HEK293 (cell line): ENCODE measurements around the gene ZNF507.

ENCODE experiments used
- GLI2 ChIP-seq: fragments of 450-650 bp; formaldehyde crosslinking; IDR thresholded peaks from 2 replicates; pipeline ENCODE4; 2017; ENCODE audit warnings: missing biosample characterization, missing genetic modification characterization, low read depth, borderline replicate concordance
- HIC1 ChIP-seq: fragments of 450-650 bp; formaldehyde crosslinking; IDR thresholded peaks from 2 replicates; pipeline ENCODE4 v1.5.1; 2016; ENCODE audit warnings: missing biosample characterization, missing genetic modification characterization
- OVOL3 ChIP-seq: fragments of 450-650 bp; formaldehyde crosslinking; IDR thresholded peaks from 2 replicates; pipeline ENCODE4 v1.5.1; 2016; ENCODE audit warnings: missing biosample characterization, missing genetic modification characterization
- PRDM10 ChIP-seq: fragments of 450-650 bp; formaldehyde crosslinking; IDR thresholded peaks from 2 replicates; pipeline ENCODE4 v1.5.1; 2016; ENCODE audit warnings: missing biosample characterization, missing genetic modification characterization
- SP3 ChIP-seq: fragments of 450-650 bp; formaldehyde crosslinking; IDR thresholded peaks from 2 replicates; pipeline ENCODE4 v1.5.1; 2016; ENCODE audit warnings: missing biosample characterization, missing genetic modification characterization
- TCF7L2 ChIP-seq: IDR thresholded peaks from 2 replicates; pipeline ENCODE4 v1.6.1; 2011; ENCODE audit warnings: low read depth, mild to moderate bottlenecking, inconsistent platforms, low read length, moderate library complexity, borderline replicate concordance
- TRIM28 ChIP-seq: IDR thresholded peaks from 2 replicates; pipeline ENCODE4 v1.6.1; 2011; ENCODE audit warnings: low read length, control low read depth, borderline replicate concordance
- WT1 ChIP-seq: fragments of 450-650 bp; formaldehyde crosslinking; IDR thresholded peaks from 2 replicates; pipeline ENCODE4 v1.5.1; 2016; ENCODE audit warnings: missing biosample characterization, missing genetic modification characterization
- YY1 ChIP-seq: fragments of 450-650 bp; formaldehyde crosslinking; IDR thresholded peaks from 2 replicates; pipeline ENCODE4 v1.5.1; 2018; ENCODE audit warnings: missing biosample characterization, missing genetic modification characterization
- ZBTB17 ChIP-seq: fragments of 450-650 bp; formaldehyde crosslinking; IDR thresholded peaks from 2 replicates; pipeline ENCODE4 v1.5.1; 2016; ENCODE audit warnings: missing biosample characterization, missing genetic modification characterization
- ZBTB20 ChIP-seq: fragments of 450-650 bp; formaldehyde crosslinking; IDR thresholded peaks from 2 replicates; pipeline ENCODE4 v1.5.1; 2016; ENCODE audit warnings: missing biosample characterization, missing genetic modification characterization
- ZBTB44 ChIP-seq: fragments of 450-650 bp; IDR thresholded peaks from 2 replicates; pipeline ENCODE4 v1.5.1; 2018; ENCODE audit warnings: missing biosample characterization, mild to moderate bottlenecking, missing genetic modification characterization
- ZFP41 ChIP-seq: fragments of 450-650 bp; formaldehyde crosslinking; IDR thresholded peaks from 2 replicates; pipeline ENCODE4 v1.5.1; 2016; ENCODE audit warnings: missing biosample characterization, missing genetic modification characterization, borderline replicate concordance
- ZIC2 ChIP-seq: fragments of 450-650 bp; formaldehyde crosslinking; IDR thresholded peaks from 2 replicates; pipeline ENCODE4 v1.5.1; 2016; ENCODE audit warnings: missing biosample characterization, missing genetic modification characterization
- ZNF112 ChIP-seq: fragments of 450-650 bp; formaldehyde crosslinking; IDR thresholded peaks from 2 replicates; pipeline ENCODE4 v1.5.0; 2017; ENCODE audit warnings: missing biosample characterization, missing genetic modification characterization
- ZNF16 ChIP-seq: fragments of 450-650 bp; formaldehyde crosslinking; IDR thresholded peaks from 2 replicates; pipeline ENCODE4 v1.5.1; 2016; ENCODE audit warnings: low read depth, missing biosample characterization, missing genetic modification characterization
- ZNF175 ChIP-seq: fragments of 450-650 bp; formaldehyde crosslinking; IDR thresholded peaks from 2 replicates; pipeline ENCODE4 v1.5.1; 2016; ENCODE audit warnings: missing biosample characterization, missing genetic modification characterization
- ZNF19 ChIP-seq: fragments of 450-650 bp; formaldehyde crosslinking; IDR thresholded peaks from 2 replicates; pipeline ENCODE4; 2016; ENCODE audit warnings: missing biosample characterization, missing genetic modification characterization, low read depth
- ZNF292 ChIP-seq: fragments of 450-650 bp; formaldehyde crosslinking; IDR thresholded peaks from 2 replicates; pipeline ENCODE4 v1.5.1; 2016; ENCODE audit warnings: low read depth, missing biosample characterization, missing genetic modification characterization, borderline replicate concordance
- ZNF366 ChIP-seq: fragments of 450-650 bp; formaldehyde crosslinking; conservative IDR thresholded peaks from 2 replicates; pipeline ENCODE4 v1.5.1; 2016; ENCODE audit warnings: missing biosample characterization, missing genetic modification characterization
- ZNF416 ChIP-seq: fragments of 450-650 bp; formaldehyde crosslinking; IDR thresholded peaks from 2 replicates; pipeline ENCODE4 v1.5.1; 2016; ENCODE audit warnings: missing biosample characterization, missing genetic modification characterization
- ZNF558 ChIP-seq: fragments of 450-650 bp; formaldehyde crosslinking; IDR thresholded peaks from 2 replicates; pipeline ENCODE4 v1.5.1; 2016; ENCODE audit warnings: missing biosample characterization, missing genetic modification characterization
- ZNF580 ChIP-seq: fragments of 450-650 bp; formaldehyde crosslinking; IDR thresholded peaks from 2 replicates; pipeline ENCODE4 v1.5.1; 2016; ENCODE audit warnings: missing biosample characterization, missing genetic modification characterization
- ZNF585B ChIP-seq: fragments of 450-650 bp; formaldehyde crosslinking; IDR thresholded peaks from 2 replicates; pipeline ENCODE4 v1.5.1; 2016; ENCODE audit warnings: missing biosample characterization, missing genetic modification characterization
- ZNF623 ChIP-seq: fragments of 450-650 bp; formaldehyde crosslinking; IDR thresholded peaks from 2 replicates; pipeline ENCODE4 v1.5.1; 2016; ENCODE audit warnings: missing biosample characterization, missing genetic modification characterization
- ZNF626 ChIP-seq: fragments of 450-650 bp; sonication (Bioruptor Pico); formaldehyde crosslinking; IDR thresholded peaks from 2 replicates; pipeline ENCODE4 v1.5.1; 2018; ENCODE audit warnings: missing biosample characterization, missing genetic modification characterization, inconsistent platforms
- ZNF639 ChIP-seq: fragments of 450-650 bp; formaldehyde crosslinking; IDR thresholded peaks from 2 replicates; pipeline ENCODE4 v1.5.1; 2016; ENCODE audit warnings: missing biosample characterization, missing genetic modification characterization
- ZNF660 ChIP-seq: fragments of 450-650 bp; IDR thresholded peaks from 2 replicates; pipeline ENCODE4 v1.5.1; 2018; ENCODE audit warnings: missing biosample characterization, mild to moderate bottlenecking, missing genetic modification characterization
- ZNF677 ChIP-seq: fragments of 450-650 bp; IDR thresholded peaks from 2 replicates; pipeline ENCODE4 v1.5.0; 2018; ENCODE audit warnings: missing biosample characterization, mild to moderate bottlenecking, missing genetic modification characterization, moderate library complexity
- ZNF785 ChIP-seq: fragments of 450-650 bp; formaldehyde crosslinking; IDR thresholded peaks from 2 replicates; pipeline ENCODE4 v1.5.1; 2016; ENCODE audit warnings: missing biosample characterization, missing genetic modification characterization
- ZSCAN16 ChIP-seq: fragments of 450-650 bp; formaldehyde crosslinking; IDR thresholded peaks from 2 replicates; pipeline ENCODE4 v1.5.1; 2016; ENCODE audit warnings: missing biosample characterization, missing genetic modification characterization
- ZSCAN30 ChIP-seq: fragments of 450-650 bp; IDR thresholded peaks from 2 replicates; pipeline ENCODE4 v1.5.1; 2018; ENCODE audit warnings: missing biosample characterization, mild to moderate bottlenecking, missing genetic modification characterization, moderate library complexity

Gene ZNF507

GRCh38 chr19:32373585-32374295, 28.3 kb downstream of the ZNF507 start (continued):
- TF ChIP-seq PRDM10 (tag by site-specific recombination) (peak; percentile 79), ZNF558 (peak; percentile 90), ZBTB44 (peak; percentile 97), ZNF19 (tag by site-specific recombination) (no peak), WT1 (tag by site-specific recombination) (0 out of 2 replicates have a peak, but pooled peaks have one; percentile 50), HIC1 (tag by site-specific recombination) (no peak), ZNF292 (tag by site-specific recombination) (no peak), ZBTB17 (tag by site-specific recombination) (peak; percentile 94), GLI2 (tag by site-specific recombination) (peak; percentile 82), ZNF639 (tag by site-specific recombination) (peak; percentile 96), ZNF366 (peak; percentile 96), ZBTB20 (tag by site-specific recombination) (peak; percentile 34; the same call in 1 of the 2 replicates), YY1 (tag by site-specific recombination) (no peak), ZNF112 (no peak), ZNF585B (tag by site-specific recombination) (no peak), ZNF175 (no peak), TCF7L2 (no peak), SP3 (peak; percentile 46; the same call in 1 of the 2 replicates), ZSCAN16 (tag by site-specific recombination) (no peak), ZNF660 (peak; percentile 99), ZNF623 (tag by site-specific recombination) (peak; percentile 46), ZNF580 (tag by site-specific recombination) (0 out of 2 replicates have a peak, but pooled peaks have one; percentile 19), OVOL3 (tag by site-specific recombination) (no peak; the same call in 1 of the 2 replicates), TRIM28 (peak; percentile 85; the same call in 1 of the 2 replicates), ZFP41 (tag by site-specific recombination) (no peak), ZNF785 (tag by site-specific recombination) (peak; percentile 48; the same call in 1 of the 2 replicates), ZIC2 (no peak), ZSCAN30 (tag by site-specific recombination) (peak; percentile 62), ZNF626 (tag by site-specific recombination) (0 out of 2 replicates have a peak, but pooled peaks have one; percentile 53), ZNF416 (tag by site-specific recombination) (no peak), ZNF677 (tag by site-specific recombination) (no peak), ZNF16 (tag by site-specific recombination) (no peak)
